HG02623 (cell line): ENCODE measurements around the gene PRKCE.
A peak's percentile ranks its signal among the peaks of the same experiment; 100 is the strongest.

Experiments
- ATAC-seq: cut with Tn5 transposase; IDR thresholded peaks from one replicate; pipeline ENCODE4 v1.9.1; 2021; ENCODE audit warnings: moderate library complexity; ENCODE audit not compliant: unreplicated experiment

The PRKCE gene

DNA sequence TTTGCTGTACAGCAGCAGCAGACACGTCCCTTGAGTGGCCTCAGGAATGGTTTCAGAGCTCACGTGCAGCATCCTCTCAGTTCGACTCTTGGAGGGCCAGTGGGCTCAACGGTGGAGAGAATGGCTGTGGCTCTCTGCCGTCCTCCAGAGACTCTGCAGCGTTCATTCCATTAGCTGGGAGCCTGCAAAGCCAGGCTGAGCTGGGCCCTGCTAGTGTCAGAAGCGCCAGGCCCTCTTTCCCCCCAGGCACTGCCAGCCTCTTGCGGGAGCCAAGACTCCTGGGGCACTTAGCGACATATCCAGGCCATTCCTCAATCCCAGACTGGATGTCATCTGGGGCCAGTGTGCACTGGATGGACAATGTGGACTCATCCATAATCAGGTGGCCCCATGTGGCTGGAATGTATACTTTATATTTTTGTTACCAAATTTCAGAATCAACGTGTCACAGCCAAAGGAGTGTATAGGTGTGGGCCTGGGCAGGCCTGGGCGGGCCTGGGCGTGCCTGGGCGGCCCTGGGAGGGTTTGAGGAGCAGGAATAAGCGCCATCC lies 520.6 kb downstream of the PRKCE start:
- no peak for ATAC-seq

DNA sequence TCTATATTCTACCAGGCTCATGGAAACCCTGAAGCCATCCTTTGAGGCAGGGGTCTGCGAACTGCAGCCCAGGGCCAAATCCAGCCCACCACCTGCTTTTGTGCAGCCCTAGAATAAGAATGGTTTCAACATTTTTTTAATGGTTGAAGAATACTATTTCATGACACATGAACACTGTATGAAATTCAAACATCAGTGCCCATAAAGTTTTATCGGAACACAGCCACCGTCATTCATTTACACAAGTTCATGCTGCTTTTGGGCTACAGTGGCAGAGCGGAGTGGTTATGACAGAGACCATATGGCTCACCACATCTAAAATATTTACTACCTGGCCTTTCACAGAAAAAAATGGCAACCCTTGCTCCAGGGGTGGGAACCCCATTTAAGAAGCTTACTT lies 521.6 kb downstream of the PRKCE start:
- ATAC-seq: no peak

DNA sequence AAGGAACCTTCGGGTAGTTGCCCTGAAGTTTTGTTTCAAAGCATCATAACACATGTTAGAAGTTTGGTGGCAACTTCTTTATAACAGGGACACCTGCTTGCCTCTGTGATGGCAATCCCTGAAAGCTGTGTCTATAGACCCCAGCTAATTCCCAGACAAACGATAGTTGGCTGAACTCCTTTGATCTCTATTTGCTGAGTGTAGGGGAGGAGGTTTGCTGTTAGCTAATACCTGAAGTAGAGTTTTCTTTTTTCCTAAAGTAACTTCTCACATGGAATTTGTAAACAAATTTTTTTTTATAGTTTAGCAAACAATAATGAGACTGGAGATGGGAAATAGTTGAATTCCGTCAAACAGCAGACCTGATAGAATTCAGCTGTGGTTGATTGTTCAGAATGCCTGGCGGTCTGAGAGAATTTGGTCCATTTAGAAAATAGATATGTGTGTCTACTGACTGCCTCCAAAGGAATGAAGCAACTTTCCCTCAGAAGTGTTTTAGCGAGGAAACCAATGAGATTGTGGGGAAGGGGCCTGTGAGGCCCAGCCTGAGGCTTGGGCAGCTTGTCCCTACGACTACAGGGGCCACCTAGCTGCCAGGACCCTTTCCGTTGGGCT lies 522.3 kb downstream of the PRKCE start:
- no peak for ATAC-seq

- no peak for ATAC-seq
Measured at GRCh38 chr2:46174345-46175170, 523.1 kb downstream of the PRKCE start.

DNA sequence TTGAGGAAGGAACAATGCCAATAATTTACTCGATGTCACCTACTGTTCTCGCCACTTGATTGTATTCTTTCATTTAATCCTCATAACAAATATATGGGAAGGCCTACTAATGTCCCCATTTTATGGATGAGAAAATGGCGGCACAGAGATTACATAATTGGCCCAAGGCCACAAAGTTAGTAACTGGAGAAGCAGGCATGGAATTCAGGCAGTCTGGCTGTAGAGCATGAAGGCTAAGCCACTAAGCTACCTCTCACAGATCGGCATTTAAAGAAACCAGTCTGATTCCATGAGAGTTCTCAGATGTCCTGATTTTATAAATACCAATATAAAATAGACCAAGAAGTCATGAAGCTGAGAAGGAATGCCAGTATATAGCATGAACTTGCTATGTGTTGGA lies 523.9 kb downstream of the PRKCE start:
- ATAC-seq: no peak

DNA sequence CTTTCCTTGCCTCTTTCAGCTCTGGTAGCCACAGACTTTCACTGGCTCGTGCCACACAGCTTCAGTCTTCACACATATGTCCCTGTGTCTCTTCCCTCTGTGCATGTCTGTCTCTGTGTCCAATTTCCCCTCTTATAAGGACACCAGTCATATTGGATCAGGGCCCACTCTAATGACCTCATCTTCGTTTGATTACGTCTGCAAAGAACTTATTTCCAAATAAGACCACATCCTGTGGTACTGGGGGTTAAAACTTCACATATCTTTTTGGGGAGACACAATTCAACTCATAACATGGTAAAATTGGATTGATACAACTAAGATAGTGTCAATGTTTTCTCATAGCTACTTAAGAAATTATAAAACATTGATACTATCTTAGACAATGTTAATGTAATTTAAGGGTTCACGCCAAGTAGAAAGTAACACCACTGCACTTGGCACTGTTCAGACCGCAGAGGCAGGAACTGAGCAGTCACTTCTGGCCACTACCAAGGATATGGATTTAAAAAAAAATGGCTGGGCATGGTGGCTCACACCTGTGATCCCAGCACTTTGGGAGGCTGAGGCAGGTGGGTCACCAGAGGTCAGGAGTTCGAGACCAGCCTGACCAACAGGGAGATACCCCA lies 526.1 kb downstream of the PRKCE start:
- ATAC-seq: no peak

DNA sequence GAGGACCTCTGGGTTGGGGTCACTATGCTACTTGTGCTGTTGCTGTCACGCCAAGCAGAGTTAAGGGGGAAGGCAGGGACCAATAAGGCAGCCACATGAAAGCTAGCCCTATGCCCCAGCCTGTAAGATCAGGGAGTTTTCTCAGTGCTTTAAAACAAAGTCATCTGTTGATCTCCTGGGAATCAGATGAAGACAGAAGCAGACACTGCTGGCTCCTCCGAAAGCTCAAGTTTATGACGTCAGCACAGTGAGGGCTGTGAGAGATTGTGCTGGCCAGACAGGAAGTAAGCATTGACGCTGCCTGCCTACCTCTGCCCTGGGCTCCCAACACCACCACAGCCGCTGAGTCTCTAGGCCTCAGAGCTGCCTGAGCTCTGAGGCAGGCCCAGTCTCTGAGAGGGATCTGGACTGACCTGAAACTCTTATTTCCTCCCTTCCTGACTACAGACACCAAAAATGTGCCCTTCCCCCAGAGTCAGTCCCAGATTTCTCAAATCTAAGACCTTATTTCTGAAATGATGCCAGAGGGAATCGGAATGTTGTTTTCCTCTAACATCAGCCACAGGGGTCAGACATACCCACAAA lies 527.7 kb downstream of the PRKCE start:
- ATAC-seq: no peak

- ATAC-seq: no peak
Measured at GRCh38 chr2:46180189-46180588, 528.7 kb downstream of the PRKCE start.

DNA sequence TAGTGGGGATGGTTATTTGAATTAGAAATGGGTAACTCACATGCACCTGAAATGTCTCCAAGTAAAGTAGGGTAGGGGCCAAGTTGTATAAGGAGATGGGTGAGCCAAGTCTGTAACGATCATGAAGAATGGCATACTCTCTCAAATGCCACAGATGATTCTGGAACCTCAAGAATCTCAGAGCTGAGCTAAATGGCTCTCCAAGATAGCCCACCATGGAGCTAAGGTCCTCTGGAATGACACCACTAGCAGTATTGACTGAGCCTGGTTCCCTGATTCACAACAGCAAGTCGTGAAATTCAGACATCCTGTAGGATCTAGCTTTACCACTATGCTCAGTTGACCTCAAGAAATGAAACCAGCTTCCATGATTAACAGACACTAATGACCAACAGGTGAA lies 529.8 kb downstream of the PRKCE start:
- ATAC-seq: no peak

DNA sequence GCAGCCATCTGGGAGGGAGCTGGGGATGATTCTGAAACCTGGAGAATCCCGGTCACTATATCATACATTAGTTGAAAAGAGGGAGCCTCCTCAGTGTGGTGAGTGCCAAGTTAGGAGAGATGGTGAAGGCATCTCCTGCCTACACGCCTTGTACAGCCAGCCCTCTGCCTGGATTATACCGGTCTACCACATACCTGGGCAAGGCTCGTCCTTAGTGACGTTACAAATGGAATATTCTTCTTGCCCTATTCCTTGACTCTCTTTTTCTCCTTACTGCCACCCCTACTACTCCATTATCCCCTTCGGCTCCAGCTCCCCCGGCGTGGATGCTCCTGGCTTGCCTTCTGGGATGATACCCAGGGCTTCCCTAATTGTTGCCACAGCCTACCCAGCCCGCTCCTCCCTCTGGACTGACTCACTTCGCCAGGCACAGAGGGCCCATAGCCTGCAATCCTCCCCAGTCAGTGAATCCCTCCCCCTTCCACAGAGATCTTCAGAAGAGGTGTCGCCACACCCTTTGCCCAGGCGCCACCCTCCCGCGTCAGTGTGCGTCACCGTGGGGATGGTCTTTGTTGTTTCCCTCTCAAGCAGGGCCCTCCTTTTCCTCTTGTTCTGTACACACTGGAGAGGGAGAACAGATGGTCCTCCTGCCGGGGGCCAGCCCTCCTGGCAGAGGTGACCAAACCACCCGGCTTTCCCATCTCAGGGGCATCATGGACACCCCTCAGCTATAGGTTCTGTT lies 530.5 kb downstream of the PRKCE start:
- no peak for ATAC-seq

GRCh38 chr2:46183426-46183825 lies 532.0 kb downstream of the PRKCE start:
- no peak for ATAC-seq

GRCh38 chr2:46184794-46185583 lies 533.5 kb downstream of the PRKCE start:
- ATAC-seq: no peak

DNA sequence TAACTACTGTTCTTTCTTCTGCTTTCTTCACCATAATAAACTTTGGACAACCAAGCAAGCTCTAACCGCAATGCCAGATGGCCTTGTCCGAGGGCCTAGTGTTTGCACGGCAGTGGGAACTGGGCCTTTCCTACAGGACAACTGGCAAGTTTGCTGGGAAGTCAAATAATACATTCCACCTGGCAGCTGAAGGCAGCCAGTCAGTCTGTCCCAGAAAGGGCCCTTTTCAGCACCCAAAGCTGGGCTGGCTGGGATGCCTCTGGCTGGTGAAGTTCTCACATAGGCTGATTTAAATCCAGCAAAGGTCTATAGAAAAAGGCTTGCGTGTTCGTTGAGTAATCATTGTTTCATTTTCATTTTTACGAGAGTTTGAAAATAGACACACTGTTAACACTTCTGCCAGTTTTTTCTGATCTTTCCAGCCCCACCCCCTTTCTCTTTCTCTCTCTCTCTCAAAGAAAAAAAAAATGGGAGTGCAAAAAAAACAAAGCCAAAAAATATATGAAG lies 535.7 kb downstream of the PRKCE start:
- ATAC-seq: peak; percentile 67

DNA sequence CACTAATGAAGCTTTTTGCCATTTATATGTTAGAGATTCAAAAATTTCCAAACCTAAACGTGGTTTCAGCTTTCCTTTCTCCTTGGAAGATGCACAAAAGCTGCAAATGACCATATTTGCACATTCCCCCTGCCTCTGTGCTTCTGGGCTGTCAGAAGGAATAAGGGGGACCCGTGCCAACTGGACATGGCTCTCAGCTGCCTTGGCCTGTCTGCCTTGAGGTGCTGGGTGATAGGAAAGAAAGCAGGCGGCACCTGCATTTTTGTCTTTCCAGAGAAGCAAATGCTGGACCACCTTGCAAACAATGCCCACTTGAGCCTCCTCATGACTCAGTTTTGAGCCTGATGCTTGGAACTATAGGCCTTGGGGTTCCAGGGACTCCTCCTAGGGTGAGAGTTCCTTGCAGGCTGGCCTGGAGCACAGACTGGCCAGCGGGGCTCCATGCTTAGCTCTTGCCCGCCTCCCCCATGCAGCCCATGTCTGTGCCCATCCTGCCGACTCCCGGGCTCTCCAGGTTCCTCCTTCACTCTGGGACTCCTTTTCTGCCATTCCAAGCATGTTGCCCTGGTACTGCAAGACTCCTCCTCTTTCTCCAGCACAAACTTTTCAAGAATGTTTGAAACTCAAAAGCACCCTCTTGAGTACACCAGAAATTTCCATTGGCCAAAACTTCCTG lies 536.7 kb downstream of the PRKCE start:
- ATAC-seq: no peak

- no peak for ATAC-seq
Measured at GRCh38 chr2:46193356-46193755, 541.9 kb downstream of the PRKCE start.

DNA sequence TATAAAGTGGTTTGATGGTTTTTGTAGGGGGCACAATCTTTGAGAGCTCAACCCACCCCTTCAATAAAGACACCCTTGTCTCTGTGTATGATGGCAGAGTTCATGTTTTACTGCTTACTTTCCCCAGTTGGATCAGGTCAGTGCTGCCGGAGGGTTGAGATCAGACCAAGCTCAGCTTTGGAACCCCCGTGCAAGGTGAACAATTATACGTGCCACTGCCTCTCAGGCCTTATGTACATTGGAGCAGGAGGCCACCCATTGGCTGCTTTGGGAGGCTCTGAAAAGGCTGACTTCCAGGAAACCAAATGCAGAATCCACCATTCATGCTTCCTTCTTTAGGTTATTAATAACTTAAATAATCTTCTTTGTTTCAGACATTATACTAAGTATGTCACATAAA lies 542.4 kb downstream of the PRKCE start:
- ATAC-seq: no peak

- no peak for ATAC-seq
Measured at GRCh38 chr2:46194856-46195255, 543.4 kb downstream of the PRKCE start.

- ATAC-seq: no peak
Measured at GRCh38 chr2:46195819-46196218, 544.3 kb downstream of the PRKCE start.

DNA sequence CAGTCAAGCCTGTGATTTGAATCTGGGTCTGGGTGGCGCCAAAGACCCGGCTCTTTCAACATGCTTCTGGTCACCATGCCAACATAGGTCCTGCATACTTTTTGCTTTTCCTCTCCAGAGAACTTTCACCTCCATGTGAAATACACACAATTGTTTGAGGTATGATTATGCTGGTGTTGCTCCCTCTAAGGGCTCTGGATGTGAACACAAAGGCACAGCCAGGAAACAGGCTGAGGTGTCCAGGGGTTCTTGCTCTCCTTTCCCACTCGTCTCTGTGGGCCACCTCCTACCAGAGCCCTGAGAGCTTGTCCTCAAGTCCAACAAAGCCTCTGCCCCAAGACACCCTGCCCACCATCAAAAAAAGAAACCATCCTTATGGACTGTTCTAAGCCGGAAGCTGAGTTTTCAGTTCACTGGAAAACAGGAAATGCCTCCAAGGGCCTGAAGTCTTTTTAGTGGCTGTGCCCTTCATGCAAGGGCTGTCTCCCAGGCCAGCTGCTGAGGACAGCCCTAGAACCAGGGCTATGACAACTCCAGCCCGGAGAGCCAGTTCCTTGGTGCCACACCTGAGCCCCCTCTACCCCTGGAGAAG lies 545.5 kb downstream of the PRKCE start:
- ATAC-seq: no peak
